Mucosa of descending colon (tissue), 3 donors: Measurements from ENCODE around the gene ZNF550. TPM values are rescaled to one million over a fixed set of nuclear protein-coding genes. Genes with fewer than 3 reads are reported as not detected.
"Not testable (repeated sequence)": the region's sequence is repeated elsewhere in the genome, so short reads cannot be mapped to it uniquely, and the experiment has no call there.

Experiments used
- ATAC-seq: fragments of 200-7000 bp; cut with Tn5 transposase; one replicate; pipeline ENCODE4 v1.9.1; 2020; ENCODE audit warnings: mild to moderate bottlenecking, moderate library complexity
- DNase-seq, 3 donors: peaks; one replicate each; pipeline ENCODE4 v3.0.0-alpha.2; 2020
- H3K36me3 ChIP-seq: fragments of 200-600 bp; one replicate; pipeline ENCODE4 v1.8.0; 2021; ENCODE audit warnings: low read depth, mild to moderate bottlenecking
- H3K4me1 ChIP-seq: fragments of 200-600 bp; one replicate; pipeline ENCODE4 v1.8.0; 2021; ENCODE audit warnings: low read depth, mild to moderate bottlenecking
- H3K4me3 ChIP-seq: fragments of 200-600 bp; one replicate; pipeline ENCODE4 v1.8.0; 2021; ENCODE audit warnings: mild to moderate bottlenecking
- H3K9me3 ChIP-seq: fragments of 200-600 bp; one replicate; pipeline ENCODE4 v1.8.0; 2021; ENCODE audit warnings: mild to moderate bottlenecking
- intact Hi-C, 2 donors: fragments of 100-400 bp; cut with DNase I in 1 of 2; cut with micrococcal nuclease in 1 of 2; formaldehyde crosslinking; loops; one replicate each; pipeline versions ENCODE4 v1.11.0 to v1.11.1; 2022; cut with DNase I, micrococcal nuclease
- total RNA-seq, 3 donors: library from RNA; stranded (reverse); fragmentation: NEBNext Ultra II Directional in 2 of 3; extraction: Animal tissue kit (Norgen Biotek cat#: 25700) in 2 of 3; gene quantifications; one replicate each; pipeline versions ENCODE4 v1.2.1 to v1.2.4, GENCODE V29; 2021 to 2023
- TF ChIP-seq, protein P1 (sequence below): fragments of 200-600 bp; IDR thresholded peaks from one replicate; pipeline ENCODE4 v1.8.0; 2022; ENCODE audit warnings: antibody characterized with exemption, mild to moderate bottlenecking
- donor health status: DM: no; HTN: no; CAD: no; lungs with moderate emphysema.
- donor health status: DM: no; HTN: no; CAD: no.
- donor health status: DM: no; HTN: yes; CAD: no.

ZNF550 gene
- total RNA-seq, 3 donors from 2014 or later: 3.0 to 7.0 (median 4.5) TPM

DNA sequence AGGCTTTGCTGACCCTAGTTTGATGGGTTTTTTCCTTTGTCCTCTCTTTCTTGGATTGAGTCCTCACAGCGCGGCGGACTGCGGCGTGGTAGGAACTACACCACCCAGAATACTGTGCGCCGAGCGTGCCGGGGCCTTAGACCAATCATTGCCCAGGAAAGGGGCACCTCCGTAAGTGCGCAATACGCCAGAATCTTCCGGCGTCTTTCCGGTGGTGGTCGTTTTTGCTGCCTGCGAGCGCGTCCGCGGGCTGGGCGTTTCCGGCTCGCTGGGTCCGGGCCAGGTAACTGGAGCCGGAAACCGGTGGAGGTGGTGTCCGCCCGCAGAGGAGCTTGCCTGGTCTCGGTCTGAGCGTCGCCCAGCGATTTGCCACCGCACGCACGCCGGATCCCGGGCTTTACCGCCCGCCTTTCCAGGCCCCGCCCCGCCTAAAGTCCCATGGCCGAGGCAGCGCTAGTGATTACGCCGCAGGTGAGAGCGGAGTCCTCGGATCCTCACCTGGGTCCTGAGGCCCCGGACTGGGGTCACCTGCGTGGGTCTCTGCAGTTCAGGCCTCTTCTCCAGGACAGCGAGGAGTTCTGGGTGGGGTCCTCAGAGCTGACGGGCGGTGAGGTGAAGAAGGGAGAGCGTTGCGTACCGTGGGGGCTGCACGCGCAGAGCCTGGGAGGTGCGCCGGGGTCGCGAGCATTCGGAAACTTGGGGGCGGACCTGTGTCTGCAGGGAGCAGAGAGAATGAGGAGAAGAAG, 32.4 kb downstream of the ZNF550 start, which contains the start of gene ZNF549:
Gene ZNF549 (plus strand): TSS at position 221 of the 746 bp plus-strand sequence. CDS start 218 bp downstream, at position 439.
- peak within 1 kb of the TSS; percentile 68 for H3K4me3 ChIP-seq
- TF ChIP-seq, protein P1, sequence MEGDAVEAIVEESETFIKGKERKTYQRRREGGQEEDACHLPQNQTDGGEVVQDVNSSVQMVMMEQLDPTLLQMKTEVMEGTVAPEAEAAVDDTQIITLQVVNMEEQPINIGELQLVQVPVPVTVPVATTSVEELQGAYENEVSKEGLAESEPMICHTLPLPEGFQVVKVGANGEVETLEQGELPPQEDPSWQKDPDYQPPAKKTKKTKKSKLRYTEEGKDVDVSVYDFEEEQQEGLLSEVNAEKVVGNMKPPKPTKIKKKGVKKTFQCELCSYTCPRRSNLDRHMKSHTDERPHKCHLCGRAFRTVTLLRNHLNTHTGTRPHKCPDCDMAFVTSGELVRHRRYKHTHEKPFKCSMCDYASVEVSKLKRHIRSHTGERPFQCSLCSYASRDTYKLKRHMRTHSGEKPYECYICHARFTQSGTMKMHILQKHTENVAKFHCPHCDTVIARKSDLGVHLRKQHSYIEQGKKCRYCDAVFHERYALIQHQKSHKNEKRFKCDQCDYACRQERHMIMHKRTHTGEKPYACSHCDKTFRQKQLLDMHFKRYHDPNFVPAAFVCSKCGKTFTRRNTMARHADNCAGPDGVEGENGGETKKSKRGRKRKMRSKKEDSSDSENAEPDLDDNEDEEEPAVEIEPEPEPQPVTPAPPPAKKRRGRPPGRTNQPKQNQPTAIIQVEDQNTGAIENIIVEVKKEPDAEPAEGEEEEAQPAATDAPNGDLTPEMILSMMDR: no peak
- peaks cover 5% of the 10 kb centered on the region for H3K4me1 ChIP-seq
- no peaks in the 10 kb centered on the region for H3K36me3 ChIP-seq
- peak; percentile 89 to 91 (median 90) for DNase-seq
- H3K9me3 ChIP-seq: peaks cover 43% of the 10 kb centered on the region
- ATAC-seq: peak; percentile 100
- intact Hi-C loops: no loop called here

DNA sequence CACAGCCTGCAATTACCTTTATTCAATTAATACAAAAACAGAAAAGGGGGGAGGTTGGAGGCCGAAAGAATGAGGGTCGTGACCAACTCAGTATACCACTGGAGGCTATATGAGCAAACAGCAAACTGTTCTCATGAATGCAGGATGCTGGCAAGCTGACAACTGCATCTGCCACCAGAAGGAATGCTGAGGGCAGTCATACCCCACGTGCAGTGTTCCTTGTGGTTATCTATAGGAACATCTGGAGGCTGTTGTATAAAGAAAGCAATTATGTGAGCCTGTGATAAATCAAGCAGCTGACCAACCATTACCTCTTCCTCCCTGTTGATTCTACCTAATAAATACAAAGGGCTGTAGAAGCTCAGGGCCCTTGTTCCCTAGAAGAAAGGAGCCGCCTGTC, 41.6 kb downstream of the ZNF550 start:
- H3K4me3 ChIP-seq, DNase-seq, intact Hi-C loops, ATAC-seq, H3K36me3 ChIP-seq, H3K4me1 ChIP-seq: not testable (repeated sequence)
- H3K9me3 ChIP-seq: peaks cover 58% of the 10 kb centered on the region

DNA sequence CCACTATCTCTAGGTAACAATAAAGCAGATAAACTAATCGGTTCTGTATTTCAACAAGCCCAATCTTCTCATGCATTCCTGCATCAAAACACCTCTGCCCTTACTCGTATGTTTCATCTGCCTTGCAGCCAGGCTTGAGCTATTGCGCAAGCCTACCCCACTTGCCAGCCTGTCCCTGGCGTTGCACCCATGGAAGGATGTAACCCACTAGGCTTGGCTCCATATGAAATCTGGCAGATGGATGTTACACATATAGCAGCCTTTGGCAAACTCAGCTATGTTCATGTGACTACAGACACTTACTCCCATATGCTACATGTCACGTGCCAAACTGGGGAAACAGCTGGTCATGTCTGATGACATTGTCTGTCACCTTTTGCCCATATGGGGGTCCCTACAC, 44.4 kb downstream of the ZNF550 start:
- DNase-seq (no peak), ATAC-seq (no peak)
- Histone ChIP-seq H3K4me1 (no peaks in the 10 kb centered on the region), H3K9me3 (peaks cover 76% of the 10 kb centered on the region), H3K4me3 (no peak overlapping the region), H3K36me3 (no peaks in the 10 kb centered on the region)
- intact Hi-C loops: no loop called here
- TF ChIP-seq, protein P1: no peak

DNA sequence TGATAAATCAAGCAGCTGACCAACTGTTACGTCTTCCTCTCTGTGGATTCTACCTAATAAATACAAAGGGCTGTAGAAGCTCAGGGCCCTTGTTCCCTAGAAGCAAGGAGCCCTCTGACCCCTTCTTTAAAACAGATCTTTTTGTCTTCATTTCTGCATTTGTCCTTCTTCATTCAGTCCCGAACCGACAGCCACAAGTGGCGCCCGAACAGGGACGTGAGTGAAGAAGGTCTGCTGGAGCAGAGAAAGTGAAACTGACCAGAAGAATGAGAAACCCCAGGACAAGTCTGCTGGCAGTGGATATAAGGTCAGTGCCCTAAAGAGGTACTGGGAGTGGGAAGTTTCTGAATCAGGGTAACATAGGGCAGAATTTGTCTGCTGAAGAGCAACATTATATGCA, 46.8 kb downstream of the ZNF550 start:
- no peak for ATAC-seq
- no peak for DNase-seq
- H3K36me3 ChIP-seq: no peaks in the 10 kb centered on the region

DNA sequence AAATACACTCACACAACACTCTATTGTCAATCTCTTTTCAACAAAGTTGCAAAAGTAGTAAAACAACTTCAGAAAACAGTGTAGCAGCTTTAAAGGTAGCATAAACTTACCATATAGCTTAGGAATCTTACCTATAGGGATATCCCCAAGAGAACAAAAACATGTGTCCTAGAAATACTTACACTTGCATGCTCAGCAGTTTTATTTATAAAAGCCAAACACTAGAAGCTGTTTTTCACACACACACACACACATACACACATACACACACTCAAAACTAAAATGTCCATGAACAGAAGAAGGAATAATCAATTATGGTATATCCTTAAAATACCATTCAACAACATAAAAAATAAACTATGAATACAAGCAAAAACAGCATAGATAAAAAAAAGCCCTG, 48.2 kb downstream of the ZNF550 start:
- Histone ChIP-seq H3K9me3 (peaks cover 95% of the 10 kb centered on the region), H3K36me3 (peaks cover 7% of the 10 kb centered on the region), H3K4me3 (no peak overlapping the region), H3K4me1 (no peaks in the 10 kb centered on the region)
- DNase-seq (no peak), ATAC-seq (no peak)
- TF ChIP-seq, protein P1: no peak
- intact Hi-C loops: no loop called here

More for the DNA sequence above, 46.8 kb downstream of the ZNF550 start:
- TF ChIP-seq, protein P1: no peak
- peaks cover 88% of the 10 kb centered on the region for H3K9me3 ChIP-seq
- intact Hi-C loops: no loop called here
- H3K4me1 ChIP-seq: no peaks in the 10 kb centered on the region
- H3K4me3 ChIP-seq: no peak overlapping the region

DNA sequence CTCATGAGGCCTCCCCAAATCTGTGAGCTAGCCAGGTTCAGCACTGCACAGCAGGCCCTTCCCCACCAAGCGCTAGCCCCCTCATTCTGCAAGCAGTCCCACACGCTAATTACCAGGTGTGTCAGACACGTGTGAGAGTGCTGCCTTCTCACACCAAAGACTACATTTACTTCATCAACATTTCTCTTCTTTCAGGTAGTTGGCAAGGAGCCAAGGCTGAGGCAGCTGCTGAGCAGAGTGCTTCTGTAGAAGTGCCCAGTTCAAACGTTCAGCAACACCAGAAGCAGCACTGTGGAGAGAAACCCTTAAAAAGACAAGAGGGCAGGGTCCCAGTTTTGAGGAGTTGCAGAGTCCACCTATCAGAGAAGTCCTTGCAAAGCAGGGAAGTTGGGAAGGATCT, 53.5 kb downstream of the ZNF550 start:
- TF ChIP-seq, protein P1: no peak
- H3K4me3 ChIP-seq: no peak overlapping the region

DNA sequence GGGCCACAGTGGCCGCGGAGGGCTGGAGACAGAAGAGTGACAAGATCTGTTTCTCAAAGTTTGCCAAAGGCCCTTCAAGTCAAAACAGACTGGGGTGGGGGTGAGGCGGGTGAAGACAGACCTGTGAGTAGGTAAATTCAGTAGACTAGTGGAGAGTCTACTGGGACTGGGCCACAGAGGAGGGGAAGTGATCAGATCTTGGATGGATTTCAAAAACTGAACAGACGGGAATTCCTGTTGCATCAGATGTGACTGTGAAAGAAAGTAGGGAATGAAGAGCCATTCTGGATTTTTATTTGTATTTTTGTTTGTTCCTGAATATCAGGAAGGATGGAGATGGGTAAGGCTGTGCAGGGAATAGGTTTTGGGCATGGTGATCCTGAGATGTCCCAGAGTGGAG, 59.3 kb downstream of the ZNF550 start:
- intact Hi-C loops, H3K4me1 ChIP-seq, H3K4me3 ChIP-seq, H3K36me3 ChIP-seq, DNase-seq: not testable (repeated sequence)
- H3K9me3 ChIP-seq: peaks cover 52% of the 10 kb centered on the region
- ATAC-seq: peak; percentile 3

More for the DNA sequence above, 53.5 kb downstream of the ZNF550 start:
- DNase-seq (no peak), ATAC-seq (no peak)
- Histone ChIP-seq H3K9me3 (peaks cover 92% of the 10 kb centered on the region), H3K4me1 (no peaks in the 10 kb centered on the region), H3K36me3 (peaks cover 8% of the 10 kb centered on the region)
- intact Hi-C loops: no loop called here

DNA sequence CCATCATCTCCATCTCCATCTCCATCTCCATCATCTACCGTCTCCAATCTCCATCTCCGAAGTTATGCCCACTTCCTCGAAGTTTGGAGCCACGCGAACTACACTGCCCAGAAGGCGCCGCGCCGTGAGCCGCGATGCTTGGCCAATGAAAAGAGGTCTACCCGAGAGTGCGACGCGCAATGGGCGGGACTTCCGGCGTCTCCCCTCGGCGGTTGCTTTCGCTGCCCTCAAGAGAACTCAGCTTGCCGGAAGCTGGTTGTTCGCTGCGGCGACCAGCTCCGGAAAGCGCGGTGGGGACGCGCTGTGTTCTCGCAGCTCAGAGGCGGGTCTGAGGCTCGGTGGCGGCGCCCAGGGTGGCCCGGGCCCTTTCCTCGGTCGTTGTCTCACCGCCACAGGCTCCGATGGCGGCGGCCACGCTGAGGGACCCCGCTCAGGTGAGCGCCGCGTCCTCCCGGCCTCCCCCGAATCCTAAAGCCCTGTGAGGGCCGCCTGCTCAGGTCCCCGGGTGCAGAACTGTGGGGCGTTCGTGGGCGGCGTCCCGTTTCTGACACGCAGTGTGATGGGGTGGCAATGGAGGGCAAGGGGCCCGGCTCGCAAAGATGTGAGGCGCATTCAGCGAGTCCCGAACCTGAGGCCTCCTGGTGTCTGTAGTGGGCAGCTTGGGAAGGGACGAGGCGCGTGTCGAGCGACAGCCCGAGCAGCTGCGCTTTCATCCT, 59.8 kb downstream of the ZNF550 start, which contains the start of gene ZNF773:
Gene ZNF773 (plus strand): TSS at position 259 of the 716 bp plus-strand sequence. CDS start 143 bp downstream, at position 402.
- intact Hi-C loops: not testable (repeated sequence)
- peak; percentile 100 for ATAC-seq

DNA sequence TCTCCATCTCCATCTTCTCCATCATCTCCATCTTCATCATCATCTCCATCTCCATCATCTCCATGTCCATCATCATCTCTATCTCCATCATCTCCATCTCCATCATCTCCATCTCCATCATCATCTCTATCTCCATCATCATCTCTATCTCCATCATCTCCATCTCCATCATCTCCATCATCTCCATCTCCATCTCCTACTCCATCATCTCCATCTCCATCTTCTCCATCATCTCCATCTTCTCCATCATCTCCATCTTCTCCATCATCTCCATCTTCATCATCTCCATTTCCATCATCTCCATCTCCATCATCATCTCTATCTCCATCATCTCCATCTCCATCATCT, 60.4 kb downstream of the ZNF550 start:
- intact Hi-C loops, H3K4me3 ChIP-seq: not testable (repeated sequence)
- H3K9me3 ChIP-seq: peaks cover 56% of the 10 kb centered on the region

More for the DNA sequence above, 59.8 kb downstream of the ZNF550 start, which contains the start of gene ZNF773:
- H3K36me3 ChIP-seq, H3K4me1 ChIP-seq: not testable (repeated sequence)
- DNase-seq: peak; percentile 96 to 97 (median 97)
- peak within 1 kb of the TSS; percentile 68 for H3K4me3 ChIP-seq
- H3K9me3 ChIP-seq: peaks cover 55% of the 10 kb centered on the region

More for the DNA sequence above, 60.4 kb downstream of the ZNF550 start:
- not testable (repeated sequence) for DNase-seq, H3K4me1 ChIP-seq, H3K36me3 ChIP-seq, ATAC-seq
